T-helper 1 cell treated with Interleukin-12 subunit alpha and Interleukin-12 subunit beta and Interleukin-4 antibody, amounts not matched to agents 30 ng/mL and 1 ng/mL, for 36 hours (primary cell): ENCODE measurements around the gene MRPL42. TPM values are rescaled to one million over a fixed set of nuclear protein-coding genes. Genes with fewer than 3 reads are reported as not detected.
"Not testable (repeated sequence)": the region's sequence is repeated elsewhere in the genome, so short reads cannot be mapped to it uniquely, and the experiment has no call there.

Experiments
- intact Hi-C: fragments of 100-400 bp; cut with micrococcal nuclease; formaldehyde crosslinking; loops from one replicate; pipeline ENCODE4 v1.15.1; 2024
- total RNA-seq: library from RNA; stranded (reverse); gene quantifications from 2 replicates; pipeline ENCODE4 v1.2.3, GENCODE V29; 2022

The MRPL42 gene
- total RNA-seq, 1 donor from 2014 or later: 66.6 TPM

DNA sequence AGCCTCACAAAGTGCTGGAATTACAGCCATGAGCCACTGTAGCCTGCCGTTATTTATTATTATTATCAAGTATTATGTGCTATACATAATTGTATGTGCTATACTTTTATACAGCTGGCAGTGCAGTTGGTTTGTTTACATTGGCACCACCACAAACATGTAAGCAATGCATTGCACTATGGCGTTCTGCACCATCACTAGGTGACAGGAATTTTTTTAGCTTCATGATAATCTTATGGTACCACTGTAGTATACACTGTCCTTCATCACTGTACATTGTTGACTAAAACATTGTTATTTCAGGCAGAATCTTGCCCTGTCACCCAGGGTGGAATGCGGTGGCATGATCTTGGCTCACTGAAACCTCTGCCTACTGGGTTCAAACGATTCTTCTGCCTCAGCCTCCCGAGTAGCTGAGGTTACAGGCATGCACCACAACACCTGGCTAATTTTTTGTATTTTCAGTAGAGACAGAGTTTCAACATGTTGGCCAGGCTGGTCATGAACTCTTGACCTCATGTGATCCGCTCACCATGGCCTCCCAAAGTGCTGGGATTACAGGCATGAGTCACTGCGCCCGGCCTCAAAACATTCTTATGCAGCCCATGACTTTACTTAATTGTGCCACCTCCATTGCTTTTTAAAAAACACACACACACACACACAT lies 17.1 kb downstream of the MRPL42 start:
- intact Hi-C loops: no loop called here

DNA sequence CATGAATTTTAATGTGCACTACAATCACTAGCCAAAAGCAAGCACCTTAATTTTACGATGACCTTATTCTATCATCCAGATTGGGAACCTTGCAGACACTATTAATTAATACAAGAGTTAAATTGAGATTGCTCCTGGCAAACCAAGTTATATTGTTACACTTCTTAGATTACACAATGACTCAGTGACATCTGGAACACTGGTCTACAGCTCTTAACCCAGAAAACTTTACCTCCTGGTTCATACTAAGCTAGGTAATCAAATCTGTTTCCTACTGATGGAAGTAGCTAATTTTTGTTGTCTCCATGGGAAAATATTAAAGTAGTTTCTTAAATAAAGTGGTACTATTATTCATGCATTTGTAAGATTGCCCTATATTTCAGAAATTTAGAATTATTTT lies 25.5 kb downstream of the MRPL42 start:
- intact Hi-C loops: not testable (repeated sequence)

DNA sequence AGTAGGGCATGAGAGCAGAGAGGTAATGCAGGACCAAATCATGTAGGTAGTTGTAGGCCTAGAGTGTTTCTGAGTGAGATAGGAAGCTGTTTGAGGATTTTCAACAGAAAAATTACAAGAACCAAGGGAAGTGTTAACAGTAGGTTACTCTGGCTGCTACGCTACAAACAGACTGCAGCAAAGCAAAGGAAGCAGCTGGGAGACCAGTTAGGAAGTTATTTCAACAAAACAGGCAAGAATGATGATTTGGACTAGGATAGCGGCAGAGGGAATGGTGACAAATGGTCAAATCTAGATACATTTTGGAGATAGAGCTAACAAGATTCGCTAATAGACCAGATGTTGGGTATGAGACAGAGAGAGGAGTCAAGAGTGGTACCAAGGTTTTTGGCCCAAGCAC lies 26.8 kb downstream of the MRPL42 start:
- intact Hi-C loops: no loop called here

DNA sequence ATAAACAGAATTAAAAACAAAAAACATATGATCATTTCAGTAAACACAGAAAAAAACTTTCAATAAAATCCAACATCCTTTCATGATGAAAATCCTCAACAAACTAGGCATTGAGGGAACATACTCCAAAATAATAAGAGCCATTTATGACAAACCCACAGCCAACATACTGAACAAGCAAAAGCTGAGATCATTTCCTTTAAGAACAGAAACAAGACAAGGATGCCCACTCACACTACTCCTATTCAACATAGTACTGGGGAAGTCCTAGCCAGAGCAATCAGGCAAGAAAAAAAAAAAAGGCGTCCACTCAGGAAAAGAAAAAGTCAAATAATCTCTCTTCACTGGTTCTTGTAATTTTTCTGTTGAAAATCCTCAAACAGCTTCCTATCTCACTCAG lies 30.1 kb downstream of the MRPL42 start:
- intact Hi-C loops: no loop called here

DNA sequence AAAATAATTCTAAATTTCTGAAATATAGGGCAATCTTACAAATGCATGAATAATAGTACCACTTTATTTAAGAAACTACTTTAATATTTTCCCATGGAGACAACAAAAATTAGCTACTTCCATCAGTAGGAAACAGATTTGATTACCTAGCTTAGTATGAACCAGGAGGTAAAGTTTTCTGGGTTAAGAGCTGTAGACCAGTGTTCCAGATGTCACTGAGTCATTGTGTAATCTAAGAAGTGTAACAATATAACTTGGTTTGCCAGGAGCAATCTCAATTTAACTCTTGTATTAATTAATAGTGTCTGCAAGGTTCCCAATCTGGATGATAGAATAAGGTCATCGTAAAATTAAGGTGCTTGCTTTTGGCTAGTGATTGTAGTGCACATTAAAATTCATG lies 31.5 kb downstream of the MRPL42 start:
- intact Hi-C loops: not testable (repeated sequence)

DNA sequence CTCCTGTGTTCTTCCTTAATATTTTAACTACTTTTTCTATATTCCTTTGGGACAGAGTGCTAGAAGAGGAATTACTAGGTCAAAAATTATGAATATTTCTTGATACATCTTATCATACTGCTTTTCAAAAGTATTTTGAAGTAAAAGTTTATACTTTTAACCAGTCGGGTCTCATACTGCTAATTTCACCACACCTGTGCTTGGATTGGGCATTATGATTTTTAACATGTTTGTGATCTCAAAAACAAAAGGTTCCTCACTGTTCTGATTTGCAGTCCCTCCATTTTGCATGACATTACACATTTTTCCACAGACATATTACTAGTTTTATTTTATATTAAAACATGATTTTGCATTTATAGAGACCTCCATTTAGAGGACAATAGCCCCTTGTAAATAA lies 32.9 kb downstream of the MRPL42 start:
- intact Hi-C loops: no loop called here

DNA sequence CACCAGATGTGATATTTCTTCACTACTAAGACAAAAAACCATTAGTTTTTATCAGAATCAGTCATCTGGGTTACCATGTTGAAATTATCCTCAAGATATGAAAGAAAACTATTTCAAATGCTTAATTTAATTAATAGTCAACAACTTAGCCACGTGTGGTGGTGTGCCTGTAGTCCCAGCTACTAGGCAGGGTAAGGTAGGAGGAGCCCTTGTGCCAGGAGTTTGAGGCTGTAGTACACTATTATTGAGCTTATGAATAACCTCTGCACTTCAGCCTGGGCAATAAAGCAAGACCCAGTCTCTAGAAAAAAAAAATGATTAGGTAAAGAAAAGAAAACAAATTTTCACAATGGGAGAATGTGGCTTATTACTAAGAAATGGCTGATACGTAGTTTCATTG lies 33.4 kb downstream of the MRPL42 start:
- intact Hi-C loops: no loop called here

DNA sequence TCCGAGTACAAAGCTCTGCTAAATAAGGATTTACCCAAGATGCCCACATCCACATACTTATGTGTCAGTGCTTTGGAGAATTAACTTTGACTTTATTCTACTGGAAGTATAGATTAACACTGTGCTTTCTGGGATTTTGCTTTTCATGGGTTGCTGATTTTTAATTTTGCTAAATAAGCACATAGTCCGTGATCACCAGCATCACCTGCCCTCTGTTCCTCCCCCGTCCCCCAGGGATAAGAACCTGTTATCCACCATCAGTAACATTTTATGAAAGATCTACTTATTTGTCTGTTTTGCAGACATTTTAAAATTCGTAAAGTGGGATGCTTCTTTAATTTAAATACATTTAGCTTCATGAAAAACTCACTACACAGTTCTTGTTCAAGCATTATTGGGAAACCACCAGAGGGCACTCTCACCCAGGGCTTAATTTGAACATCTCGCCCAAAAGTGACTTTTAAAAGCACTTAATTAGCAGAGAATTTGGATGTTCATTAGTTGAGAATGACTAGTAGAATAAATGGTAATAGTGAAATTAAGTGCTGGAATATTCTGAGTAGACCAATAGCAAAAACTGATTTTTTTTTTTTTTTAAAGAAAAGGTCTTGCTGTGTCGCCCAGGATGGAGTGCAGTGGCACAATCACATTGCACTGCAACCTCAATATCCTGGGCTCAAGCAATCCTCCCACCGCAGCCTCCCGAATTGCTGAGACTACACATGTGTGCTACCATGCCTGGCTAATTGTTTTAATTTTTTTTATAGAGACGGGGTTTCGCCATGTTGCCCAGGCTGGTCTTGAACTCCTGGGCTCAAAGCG lies 35.7 kb downstream of the MRPL42 start:
- intact Hi-C loops: loop anchor here (1.0 to 2.0 kb wide), 9 partner anchors 61 to 1030 kb away; partner anchors contain the start of gene CRADD

DNA sequence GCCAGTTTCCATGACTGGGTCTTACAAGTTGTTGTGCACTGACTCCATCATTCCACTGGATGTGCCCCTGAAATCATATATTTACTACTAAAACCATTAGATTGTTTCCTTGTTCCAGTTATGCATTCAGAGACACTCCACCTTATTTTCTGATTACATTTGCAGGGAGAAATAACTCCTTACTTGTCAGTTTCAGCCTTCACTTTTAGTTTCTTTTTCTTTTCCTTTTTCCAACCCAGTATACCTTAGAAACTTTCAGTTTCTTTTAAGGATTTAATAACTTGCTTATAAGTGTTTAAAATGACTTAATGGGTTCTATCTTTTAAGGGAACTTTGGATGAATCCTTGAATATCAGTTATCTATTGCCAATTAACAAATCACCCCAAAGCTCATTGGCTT lies 39.9 kb downstream of the MRPL42 start:
- intact Hi-C loops: no loop called here

DNA sequence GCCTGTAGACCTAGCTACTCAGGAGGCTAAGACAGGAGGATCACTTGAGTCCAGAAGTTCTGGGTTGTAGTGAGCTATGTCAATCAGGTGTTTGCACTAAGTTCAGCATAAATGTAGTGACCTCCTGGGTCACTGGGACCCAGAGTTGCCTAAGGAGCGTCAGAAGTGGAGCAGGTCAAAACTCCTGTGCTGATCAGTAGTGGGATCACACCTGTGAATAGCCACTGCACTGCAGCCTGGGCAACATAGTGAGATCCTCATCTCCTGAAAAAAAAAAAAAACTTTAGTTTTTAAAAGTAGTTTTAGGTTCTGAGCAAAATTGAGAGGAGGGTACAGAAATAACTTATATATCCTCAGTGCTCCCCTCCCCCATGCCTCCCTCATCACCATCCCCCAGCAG lies 42.2 kb downstream of the MRPL42 start:
- intact Hi-C loops: no loop called here

DNA sequence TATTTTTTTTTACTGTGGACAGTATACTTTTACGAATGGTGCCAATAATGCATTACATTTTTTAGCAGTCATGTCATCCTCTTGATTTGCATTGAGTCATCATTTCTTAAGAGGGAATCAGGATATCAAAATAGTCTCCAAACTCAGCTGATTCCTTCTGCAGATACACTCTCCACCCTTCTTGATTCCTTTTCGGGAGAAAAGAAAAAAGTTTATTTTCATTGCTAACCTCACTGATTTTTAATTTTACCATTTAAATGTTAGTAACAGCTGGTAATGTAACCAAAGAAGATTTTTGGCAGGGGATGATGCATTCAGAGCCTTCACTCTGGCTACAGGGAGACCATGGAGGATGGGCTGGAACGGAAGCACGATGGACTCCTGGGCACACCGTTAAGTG lies 47.5 kb downstream of the MRPL42 start:
- intact Hi-C loops: no loop called here

DNA sequence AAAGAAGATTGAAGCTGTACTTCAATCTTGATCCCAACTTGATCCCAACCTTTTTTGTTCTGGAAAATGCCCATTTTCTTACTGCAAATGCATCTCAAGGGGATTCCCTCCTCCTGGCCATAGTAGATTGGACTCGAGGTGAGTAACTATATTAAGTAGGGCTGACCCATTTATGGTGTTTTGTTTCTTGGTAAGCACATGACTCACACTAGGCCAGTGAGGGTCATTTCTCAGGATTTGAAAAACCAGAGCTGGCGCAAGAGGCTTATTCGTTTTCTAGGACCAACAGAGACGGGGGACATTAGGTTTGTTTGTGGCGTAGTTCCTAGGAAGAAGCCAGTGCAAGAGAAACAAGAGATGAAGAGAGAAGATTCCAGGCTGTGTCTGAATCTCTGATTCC lies 51.4 kb downstream of the MRPL42 start:
- intact Hi-C loops: no loop called here

DNA sequence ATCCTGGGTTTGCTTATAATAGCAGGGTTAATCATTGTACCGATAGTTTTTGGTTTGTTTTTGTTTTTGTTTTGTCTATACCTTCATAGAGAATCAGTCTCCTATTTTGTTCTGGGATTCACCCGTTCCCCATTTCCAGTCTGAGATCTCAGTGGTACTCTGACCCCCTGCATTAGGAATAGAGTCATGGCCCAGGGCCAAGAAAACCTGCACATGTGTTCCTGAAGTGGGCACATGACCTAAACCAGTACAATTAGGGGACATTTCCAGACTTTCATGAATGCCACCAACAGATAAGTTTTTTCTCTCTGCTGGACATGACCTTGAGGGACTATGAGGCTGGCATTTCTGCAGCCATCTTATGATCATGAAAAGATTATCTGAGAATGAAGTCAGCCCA lies 52.5 kb downstream of the MRPL42 start:
- intact Hi-C loops: no loop called here

DNA sequence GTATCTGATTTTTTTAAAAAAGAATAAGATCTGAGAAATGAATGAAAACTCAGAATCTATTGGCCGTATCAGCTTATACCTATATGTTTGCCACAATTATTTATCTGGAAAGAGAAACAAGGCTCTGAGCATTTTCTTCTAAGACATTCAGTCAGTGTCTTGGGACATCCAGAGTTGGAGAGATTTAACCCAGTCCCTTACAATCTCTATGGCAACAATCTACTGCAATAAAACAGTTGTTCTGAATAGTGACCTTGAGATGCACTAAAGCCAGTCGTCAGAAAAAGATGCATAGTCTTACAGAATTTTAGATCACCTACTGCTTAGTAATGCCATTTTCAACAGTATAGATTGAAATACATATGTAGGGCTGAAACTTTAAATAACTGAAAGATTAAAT lies 53.1 kb downstream of the MRPL42 start:
- intact Hi-C loops: no loop called here

DNA sequence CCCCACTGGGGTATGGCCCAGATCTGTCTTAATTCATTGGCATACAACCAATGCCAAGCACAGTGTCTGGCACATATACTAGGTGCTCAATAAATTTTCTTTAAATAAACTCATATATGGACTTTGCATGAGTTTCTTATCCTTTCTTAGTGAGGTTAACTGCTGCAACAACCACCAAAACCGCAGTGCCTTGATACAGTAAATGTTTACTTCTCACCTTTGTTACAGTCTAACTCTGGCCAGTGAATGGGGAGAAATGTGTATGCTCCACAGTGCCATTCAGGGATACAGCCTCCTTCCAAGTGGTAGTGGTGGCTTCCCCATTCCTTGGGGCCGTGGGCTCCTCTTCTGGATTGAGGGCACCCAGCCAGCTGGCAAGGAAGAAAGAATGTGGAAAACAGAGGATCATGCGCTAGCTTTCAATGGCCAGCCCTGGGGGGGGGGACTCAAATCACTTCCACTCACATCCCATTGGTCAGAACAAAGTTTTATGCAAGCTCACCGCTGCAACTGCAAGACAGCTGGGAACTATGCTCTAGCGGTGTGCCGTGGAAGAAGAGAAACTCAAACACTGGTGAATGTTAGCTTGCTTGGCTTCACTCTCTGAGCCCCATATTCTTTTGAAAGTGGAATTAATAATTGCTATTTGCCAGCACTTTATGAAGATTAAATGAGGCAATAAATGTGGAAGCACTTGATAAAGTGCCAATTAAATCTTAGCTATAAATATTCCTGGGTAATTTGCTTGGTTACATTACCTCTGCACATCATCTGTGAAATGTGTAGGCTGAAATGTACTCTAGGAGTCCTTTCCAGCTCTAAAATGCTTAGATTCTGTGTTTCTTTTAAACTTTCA lies 54.1 kb downstream of the MRPL42 start:
- intact Hi-C loops: no loop called here

DNA sequence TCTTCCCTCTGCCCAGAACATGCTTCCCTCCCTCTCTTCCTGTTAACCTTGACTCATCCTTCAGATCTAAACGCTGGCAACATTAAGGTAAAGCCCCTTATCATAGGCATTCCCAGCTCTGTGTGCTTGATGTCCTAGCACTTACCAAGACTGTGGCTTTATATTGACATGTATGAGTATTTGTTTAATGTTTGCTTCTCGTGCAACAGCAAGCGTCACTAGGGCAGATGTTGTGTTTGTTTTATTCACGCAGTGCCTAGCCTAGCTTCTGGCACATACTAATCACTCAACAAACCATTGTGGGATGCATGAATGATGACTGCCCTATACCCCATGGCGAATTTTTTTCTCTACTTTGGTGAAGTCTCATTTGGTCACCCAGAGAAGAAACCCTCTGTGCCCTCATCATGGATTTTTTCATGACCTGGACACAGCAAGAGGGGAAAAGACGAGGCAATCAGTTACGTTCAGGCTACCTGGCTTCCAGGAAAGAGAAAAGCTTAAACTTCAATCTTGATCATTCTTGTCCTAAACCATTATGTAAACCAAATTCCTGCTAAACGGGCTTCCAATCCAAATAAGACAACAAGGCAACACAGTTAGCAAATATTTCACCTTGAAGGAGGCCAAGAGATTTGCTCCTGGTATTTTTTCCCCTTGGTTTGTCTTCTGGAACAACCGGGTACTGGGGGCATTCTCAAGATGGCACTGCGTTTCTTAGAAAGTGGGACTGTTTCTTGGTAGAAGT lies 57.2 kb downstream of the MRPL42 start:
- intact Hi-C loops: loop anchor here (1.0 to 2.0 kb wide), 4 partner anchors 40 to 578 kb away; no protein-coding TSS in a partner anchor

DNA sequence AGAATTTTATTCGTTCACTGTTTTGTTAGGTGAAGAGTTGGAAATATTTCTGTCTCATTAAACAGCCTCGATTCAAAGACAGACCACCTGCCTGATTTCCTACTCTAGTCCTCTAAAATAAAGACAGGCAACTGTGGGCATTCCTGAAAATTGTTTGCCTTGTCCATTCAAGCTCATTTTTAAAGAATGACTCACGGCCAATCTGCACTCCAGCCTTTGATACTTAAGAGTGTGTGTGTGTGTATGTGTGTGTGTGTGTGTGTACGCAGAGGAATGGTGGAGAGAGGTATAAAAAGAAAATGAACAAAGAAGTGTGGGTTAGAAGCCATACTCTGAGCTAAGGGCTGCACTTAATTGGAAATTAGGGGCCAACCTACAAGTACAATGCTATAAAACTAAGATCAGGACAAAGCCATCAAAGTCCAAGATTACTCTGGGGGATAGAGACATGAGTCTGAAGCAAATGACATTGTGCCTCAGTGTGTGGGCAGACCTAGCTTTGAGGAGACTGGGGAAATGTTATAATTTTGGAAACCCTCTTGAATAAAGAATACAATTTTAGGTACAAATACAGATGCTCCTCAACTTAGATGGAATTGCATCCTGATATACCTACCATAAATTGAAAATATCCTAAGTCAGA lies 59.6 kb downstream of the MRPL42 start:
- intact Hi-C loops: no loop called here

DNA sequence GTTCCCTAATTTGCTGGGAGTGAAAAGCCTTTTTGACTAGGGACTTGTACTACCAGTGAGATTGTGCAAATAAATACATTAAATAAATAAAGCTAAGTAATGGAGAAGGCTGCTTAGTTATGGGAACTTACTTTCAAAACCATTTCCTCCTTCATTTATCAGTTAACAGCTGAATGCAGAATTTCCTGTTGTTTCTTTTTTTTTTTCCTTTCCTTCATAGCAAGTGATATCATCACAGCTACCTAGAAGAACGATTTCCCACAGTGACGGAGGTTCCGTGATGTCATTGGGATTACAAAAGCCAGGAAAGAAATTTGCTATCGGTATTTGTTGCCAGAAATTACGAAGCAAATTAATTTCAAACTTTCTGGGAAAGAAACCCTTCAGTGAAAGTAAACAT lies 63.0 kb downstream of the MRPL42 start:
- intact Hi-C loops: no loop called here

DNA sequence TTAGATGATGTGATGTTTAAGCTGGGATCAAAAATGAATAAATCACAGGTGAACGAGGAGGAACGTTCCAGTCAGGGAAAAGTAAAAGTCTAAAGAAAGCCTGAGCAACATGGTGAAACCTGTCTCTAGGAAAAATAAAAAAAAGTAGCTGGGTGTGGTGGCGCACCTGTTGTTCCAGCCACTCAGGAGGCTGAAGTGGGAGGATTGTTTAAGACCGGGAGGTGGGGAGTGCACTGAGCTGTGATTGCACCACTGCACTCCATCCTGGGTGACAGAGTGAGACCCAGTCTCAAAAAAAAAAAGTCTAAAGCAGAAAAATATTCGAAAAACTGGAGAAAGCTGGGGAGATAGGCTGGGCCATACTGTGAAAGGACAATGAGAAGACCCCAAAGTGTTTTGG lies 66.0 kb downstream of the MRPL42 start:
- intact Hi-C loops: no loop called here

DNA sequence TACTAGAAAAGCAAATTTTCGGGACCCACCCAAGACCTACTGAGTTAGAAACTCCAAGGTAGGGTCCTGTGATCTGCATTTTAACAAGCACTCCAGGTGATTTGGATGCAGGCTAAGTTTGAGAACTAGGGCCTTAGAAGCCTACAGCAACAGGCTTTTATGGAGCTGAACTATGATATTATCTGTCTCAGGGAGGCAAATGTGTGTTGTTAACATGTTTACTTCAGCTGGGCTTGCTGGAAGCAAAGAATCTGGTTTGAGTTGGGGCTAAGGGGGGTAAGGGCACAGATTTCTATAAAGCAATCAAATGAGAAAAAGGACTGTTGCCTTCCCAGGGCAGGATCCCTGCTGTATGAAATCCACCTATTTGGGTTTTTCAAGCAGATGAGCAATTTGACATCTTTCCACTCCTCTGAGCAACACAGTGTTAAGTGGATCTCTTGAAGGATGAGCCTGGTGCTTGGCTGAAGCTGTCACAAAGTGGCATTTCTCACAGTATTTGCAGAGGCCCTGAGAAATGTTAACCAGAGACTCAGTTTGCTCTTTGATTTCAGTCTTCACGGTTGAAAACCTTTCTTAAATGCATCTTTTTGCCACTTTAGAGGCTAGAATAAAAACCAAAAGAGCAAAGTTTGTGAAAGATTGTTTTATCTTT lies 68.9 kb downstream of the MRPL42 start:
- intact Hi-C loops: no loop called here
